DND-41 (cell line): Measurements from ENCODE around the gene SECTM1.

ENCODE experiments used
- CTCF ChIP-seq: IDR thresholded peaks from 2 replicates; pipeline ENCODE4 v1.5.1; 2012; ENCODE audit warnings: borderline replicate concordance, low read length, moderate library complexity, mild to moderate bottlenecking; ENCODE audit not compliant: poor library complexity, severe bottlenecking; ENCODE audit errors: extremely low read depth
- EZH2 ChIP-seq: IDR thresholded peaks from 3 replicates; pipeline ENCODE4 v1.6.1; 2012; ENCODE audit warnings: borderline replicate concordance, low read depth, mild to moderate bottlenecking, moderate library complexity, low read length, inconsistent platforms; ENCODE audit not compliant: severe bottlenecking

GRCh38 chr17:82278786-82279391 is 54.7 kb downstream of the SECTM1 start:
- TF ChIP-seq CTCF (no peak), EZH2 (no peak)
